Activated T-cell treated with anti-CD3 and anti-CD28 coated beads, Interleukin-2, amount 50 U/mL, for 72 hours (primary cell): ENCODE results near the gene MAPK13. TPM values are rescaled to one million over a fixed set of nuclear protein-coding genes. Genes with fewer than 3 reads are reported as not detected.
"Not testable (repeated sequence)": the region's sequence is repeated elsewhere in the genome, so short reads cannot be mapped to it uniquely, and the experiment has no call there.

Experiments
- ATAC-seq, 2 donors: fragments of 150-1000 bp; cut with Tn5 transposase; replicated peaks in 1 of 2; 2 replicates each; pipeline ENCODE4 v1.10.0; 2021; ENCODE audit warnings: moderate library complexity in 2 of 2, mild to moderate bottlenecking in 1 of 2
- DNase-seq, 2 donors: peaks; one replicate each; pipeline ENCODE4 v3.0.0; 2021 to 2022; ENCODE audit warnings: mixed read lengths in 1 of 2
- H3K27ac Mint-ChIP-seq: one replicate; pipeline ENCODE4 v1.8.0; 2022; ENCODE audit warnings: mild to moderate bottlenecking, moderate library complexity, mixed read lengths
- H3K27me3 Mint-ChIP-seq: one replicate; pipeline ENCODE4 v1.8.0; 2022; ENCODE audit warnings: low read depth, mixed read lengths
- H3K36me3 Mint-ChIP-seq, 2 donors: one replicate each; pipeline ENCODE4 v1.8.0; 2022; ENCODE audit warnings: mixed read lengths in 2 of 2, mild to moderate bottlenecking in 1 of 2; ENCODE audit not compliant: insufficient read depth in 2 of 2
- H3K4me1 Mint-ChIP-seq: one replicate; pipeline ENCODE4 v1.8.0; 2022; ENCODE audit warnings: low read depth, mixed read lengths
- H3K4me3 Mint-ChIP-seq, 2 donors: one replicate each; pipeline ENCODE4 v1.8.0; 2022; ENCODE audit warnings: mild to moderate bottlenecking in 2 of 2, mixed read lengths in 2 of 2, moderate library complexity in 2 of 2
- H3K9me3 Mint-ChIP-seq, 2 donors: one replicate each; pipeline ENCODE4 v1.8.0; 2022; ENCODE audit warnings: mixed read lengths in 2 of 2
- total RNA-seq, 2 donors: library from RNA; stranded (reverse); gene quantifications; one replicate each; pipeline ENCODE4 v1.2.3, GENCODE V29; 2022

MAPK13 gene
- 10 to 100 TPM; 50.7 to 68.2 TPM for total RNA-seq

DNA sequence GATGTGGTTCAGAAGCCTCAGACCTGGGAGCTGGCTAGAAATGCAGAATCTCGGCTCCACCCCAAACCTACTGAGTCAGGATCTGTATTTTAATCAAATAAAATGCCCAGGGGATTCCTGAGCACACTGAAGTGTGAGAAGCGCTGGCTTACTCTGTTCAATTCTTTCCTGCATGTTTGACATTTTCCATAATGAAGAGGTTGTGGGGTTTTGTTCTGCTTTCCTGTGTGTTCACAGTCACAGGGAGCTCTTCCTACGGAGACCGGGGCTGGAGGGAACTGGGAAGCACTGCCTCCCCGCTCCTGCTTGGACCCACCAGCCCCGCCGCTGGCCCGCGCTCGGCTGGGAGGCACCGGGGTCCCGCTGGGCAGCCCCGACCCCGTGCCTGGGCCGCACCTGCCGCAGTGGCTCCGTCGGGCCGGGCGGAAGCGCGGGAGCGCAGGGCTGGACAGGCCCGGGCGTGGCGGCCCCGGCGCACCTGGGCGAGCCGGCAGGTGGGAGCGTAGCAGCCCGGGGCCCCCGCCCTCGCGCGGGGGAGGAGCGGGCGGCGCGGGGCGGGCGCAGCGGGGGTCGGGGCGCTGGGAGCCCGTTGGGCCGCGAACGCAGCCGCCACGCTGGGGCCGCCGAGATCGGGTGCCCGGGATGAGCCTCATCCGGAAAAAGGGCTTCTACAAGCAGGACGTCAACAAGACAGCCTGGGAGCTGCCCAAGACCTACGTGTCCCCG is at the start of gene MAPK13:
Gene MAPK13 (plus strand): TSS at position 573 of the 726 bp plus-strand sequence. CDS start 70 bp downstream, at position 643.
- Mint-ChIP-seq H3K4me1 (peaks cover 63% of the 10 kb centered on the region), H3K27ac (peak within 1 kb of the TSS; percentile 90), H3K36me3 (peaks cover 4 to 13% of the 10 kb centered on the region in 2 donors), H3K4me3 (peak within 1 kb of the TSS; percentile 85 to 89), H3K9me3 (no peaks in the 10 kb centered on the region), H3K27me3 (no peaks in the 10 kb centered on the region)
- DNase-seq (peak; percentile 39 to 56), ATAC-seq (peak; percentile 23 to 25)

DNA sequence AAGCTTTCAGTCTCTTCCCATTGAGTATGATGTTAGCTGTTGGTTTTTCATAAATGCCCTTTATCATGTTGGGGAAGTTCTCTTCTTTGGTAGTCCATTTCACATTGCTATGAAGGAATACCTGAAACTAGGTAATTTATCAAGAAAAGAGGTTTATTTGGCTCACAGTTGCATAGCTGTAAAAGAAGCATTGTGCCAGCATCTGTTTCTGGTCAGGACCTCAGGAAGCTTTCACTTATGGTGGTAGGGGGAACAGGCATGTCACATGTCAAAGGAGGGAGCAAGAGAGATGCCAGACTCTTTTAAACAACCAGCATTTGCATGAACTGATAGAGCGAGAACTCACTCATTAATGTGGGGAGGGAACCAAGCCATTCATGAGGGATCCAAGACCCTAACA is 48.0 kb upstream of the MAPK13 start:
- peaks cover 16 to 50% of the 10 kb centered on the region in 2 donors for H3K36me3 Mint-ChIP-seq
- ATAC-seq: no peak
- H3K4me3 Mint-ChIP-seq: no peak overlapping the region
- no peak for DNase-seq
- H3K27me3 Mint-ChIP-seq: no peaks in the 10 kb centered on the region
- peaks cover 2% of the 10 kb centered on the region in 2 donors for H3K9me3 Mint-ChIP-seq
- H3K27ac Mint-ChIP-seq: no peak overlapping the region
- H3K4me1 Mint-ChIP-seq: peaks cover 6% of the 10 kb centered on the region

DNA sequence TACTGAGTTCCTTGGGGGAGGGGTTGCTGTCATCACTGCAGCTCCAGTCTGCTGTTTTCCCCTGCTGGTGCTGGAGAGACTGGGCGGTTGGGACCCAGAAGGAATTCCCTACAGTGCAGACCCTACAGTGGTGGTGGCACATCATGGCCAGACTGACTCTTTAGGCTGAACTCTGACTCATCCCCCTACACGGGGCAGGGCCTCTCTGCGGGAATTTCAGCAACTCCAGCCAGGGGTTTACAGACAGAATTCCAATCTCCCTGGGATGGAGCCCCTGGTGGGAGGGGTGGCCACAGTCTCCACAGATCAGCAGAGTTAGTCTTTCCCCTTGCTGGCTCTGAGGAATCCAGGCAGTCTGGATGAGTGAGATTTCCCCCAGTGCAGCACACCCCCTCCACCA is 46.9 kb upstream of the MAPK13 start:
- DNase-seq (no peak), ATAC-seq (no peak)
- peaks cover 16 to 53% of the 10 kb centered on the region in 2 donors for H3K36me3 Mint-ChIP-seq
- H3K4me1 Mint-ChIP-seq: peaks cover 6% of the 10 kb centered on the region
- peaks cover 4% of the 10 kb centered on the region in 2 donors for H3K9me3 Mint-ChIP-seq
- no peak overlapping the region for H3K27ac Mint-ChIP-seq
- H3K27me3 Mint-ChIP-seq: no peaks in the 10 kb centered on the region
- H3K4me3 Mint-ChIP-seq: no peak overlapping the region

DNA sequence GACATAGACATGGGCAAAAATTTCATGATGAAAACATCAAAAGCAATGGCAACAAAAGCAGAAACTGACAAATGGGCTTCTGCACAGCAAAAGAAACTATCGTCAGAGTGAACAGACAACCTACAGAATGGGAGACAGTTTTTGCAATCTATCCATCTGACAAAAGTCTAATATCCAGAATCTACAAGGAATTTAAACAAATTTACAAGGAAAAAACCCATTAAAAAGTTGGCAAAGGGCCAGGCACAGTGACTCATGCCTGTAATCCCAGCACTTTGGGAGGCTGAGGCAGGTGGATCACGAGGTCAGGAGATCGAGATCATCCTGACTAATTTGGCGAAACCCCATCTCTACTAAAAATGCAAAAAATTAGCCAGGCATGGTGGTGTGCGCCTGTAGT is 42.1 kb upstream of the MAPK13 start:
- not testable (repeated sequence) for DNase-seq, H3K4me3 Mint-ChIP-seq, H3K27me3 Mint-ChIP-seq, H3K4me1 Mint-ChIP-seq, ATAC-seq, H3K9me3 Mint-ChIP-seq, H3K27ac Mint-ChIP-seq
- peaks cover 2 to 20% of the 10 kb centered on the region in 2 donors for H3K36me3 Mint-ChIP-seq

DNA sequence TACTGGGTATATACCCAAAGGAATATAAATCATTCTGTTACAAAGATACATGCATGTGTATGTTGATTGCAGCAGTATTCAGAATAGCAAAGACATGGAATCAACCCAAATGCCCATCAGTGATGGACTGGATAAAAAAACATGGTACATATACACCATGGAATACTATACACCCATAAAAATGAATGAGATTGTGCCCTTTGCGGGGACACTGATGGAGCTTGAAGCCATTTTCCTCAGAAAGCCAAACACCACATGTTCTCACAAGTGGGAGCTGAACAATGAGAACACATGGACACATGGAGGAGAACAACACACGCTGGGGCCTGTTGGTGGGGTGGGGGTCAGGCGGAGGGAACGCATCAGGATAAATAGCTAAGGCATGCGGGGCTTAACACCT is 41.3 kb upstream of the MAPK13 start:
- no peak overlapping the region for H3K4me3 Mint-ChIP-seq
- peaks cover 9% of the 10 kb centered on the region for H3K4me1 Mint-ChIP-seq
- peaks cover 2 to 15% of the 10 kb centered on the region in 2 donors for H3K36me3 Mint-ChIP-seq
- no peak overlapping the region for H3K27ac Mint-ChIP-seq
- H3K27me3 Mint-ChIP-seq: no peaks in the 10 kb centered on the region
- DNase-seq (no peak), ATAC-seq (no peak)
- peaks cover 2 to 3% of the 10 kb centered on the region in 2 donors for H3K9me3 Mint-ChIP-seq

DNA sequence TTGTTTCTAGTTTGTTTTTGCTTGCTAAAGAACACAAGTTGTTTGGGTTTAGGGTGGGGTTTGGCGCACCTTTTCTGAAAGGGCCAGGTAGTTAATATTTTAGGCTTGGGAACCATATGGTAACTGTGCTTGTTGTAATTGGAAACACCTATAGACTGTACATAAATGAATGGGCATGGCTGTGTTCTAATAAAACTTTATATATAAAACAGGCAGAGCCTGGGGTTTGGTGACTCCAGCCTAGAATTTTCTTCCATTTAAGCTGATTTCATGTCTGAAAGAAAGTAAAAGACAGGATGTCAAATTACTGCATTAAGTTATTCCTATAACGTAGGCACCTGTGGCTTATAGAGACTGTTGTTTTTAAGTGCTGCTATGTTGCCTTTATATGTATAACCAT is 36.1 kb upstream of the MAPK13 start:
- H3K9me3 Mint-ChIP-seq: no peaks in the 10 kb centered on the region
- peak overlapping the region; percentile 7 for H3K27ac Mint-ChIP-seq
- no peak overlapping the region for H3K4me3 Mint-ChIP-seq
- DNase-seq: no peak
- no peaks in the 10 kb centered on the region for H3K36me3 Mint-ChIP-seq
- no peak for ATAC-seq
- peaks cover 27% of the 10 kb centered on the region for H3K4me1 Mint-ChIP-seq
- no peaks in the 10 kb centered on the region for H3K27me3 Mint-ChIP-seq

DNA sequence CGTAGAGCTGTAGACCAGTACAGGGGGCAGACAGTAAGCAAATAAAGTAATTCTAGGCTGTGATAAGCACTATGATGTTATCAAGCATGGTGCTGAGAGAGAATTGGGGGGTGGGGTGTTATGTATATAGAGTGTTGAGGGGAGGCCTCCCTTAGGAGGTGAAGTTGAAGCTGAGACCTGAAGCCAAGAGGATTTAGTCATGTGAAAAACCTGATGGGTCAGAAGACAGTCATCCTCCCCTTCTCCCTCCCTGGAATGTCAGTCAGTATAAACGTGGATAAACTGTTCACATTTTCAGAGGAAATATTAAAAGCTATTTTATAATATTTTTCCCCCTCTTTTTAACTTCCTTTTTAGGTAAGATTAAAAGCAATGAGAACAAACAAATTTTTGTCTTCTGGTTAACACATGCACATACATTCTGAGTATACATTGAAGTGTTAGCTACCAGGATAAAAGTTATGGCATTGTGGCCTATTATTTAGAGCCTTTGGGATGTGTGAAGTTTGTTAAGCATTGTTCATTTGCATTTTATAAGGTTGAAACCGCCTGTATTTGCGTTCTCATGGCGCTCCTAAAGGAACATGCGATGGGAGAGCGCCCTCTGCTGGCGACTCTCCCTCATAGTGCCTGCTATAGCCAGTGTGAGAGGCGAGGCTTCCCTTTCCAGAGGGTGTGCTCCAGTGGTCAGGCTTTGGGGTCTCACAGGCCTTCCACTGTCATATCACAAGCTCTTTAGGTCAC is 35.4 kb upstream of the MAPK13 start:
- H3K4me3 Mint-ChIP-seq: no peak overlapping the region
- peaks cover 33% of the 10 kb centered on the region for H3K4me1 Mint-ChIP-seq
- DNase-seq (peak; percentile 80 to 85), ATAC-seq (peak; percentile 93 to 94)
- peak overlapping the region; percentile 7 for H3K27ac Mint-ChIP-seq
- no peaks in the 10 kb centered on the region for H3K36me3 Mint-ChIP-seq
- no peaks in the 10 kb centered on the region for H3K9me3 Mint-ChIP-seq
- no peaks in the 10 kb centered on the region for H3K27me3 Mint-ChIP-seq

DNA sequence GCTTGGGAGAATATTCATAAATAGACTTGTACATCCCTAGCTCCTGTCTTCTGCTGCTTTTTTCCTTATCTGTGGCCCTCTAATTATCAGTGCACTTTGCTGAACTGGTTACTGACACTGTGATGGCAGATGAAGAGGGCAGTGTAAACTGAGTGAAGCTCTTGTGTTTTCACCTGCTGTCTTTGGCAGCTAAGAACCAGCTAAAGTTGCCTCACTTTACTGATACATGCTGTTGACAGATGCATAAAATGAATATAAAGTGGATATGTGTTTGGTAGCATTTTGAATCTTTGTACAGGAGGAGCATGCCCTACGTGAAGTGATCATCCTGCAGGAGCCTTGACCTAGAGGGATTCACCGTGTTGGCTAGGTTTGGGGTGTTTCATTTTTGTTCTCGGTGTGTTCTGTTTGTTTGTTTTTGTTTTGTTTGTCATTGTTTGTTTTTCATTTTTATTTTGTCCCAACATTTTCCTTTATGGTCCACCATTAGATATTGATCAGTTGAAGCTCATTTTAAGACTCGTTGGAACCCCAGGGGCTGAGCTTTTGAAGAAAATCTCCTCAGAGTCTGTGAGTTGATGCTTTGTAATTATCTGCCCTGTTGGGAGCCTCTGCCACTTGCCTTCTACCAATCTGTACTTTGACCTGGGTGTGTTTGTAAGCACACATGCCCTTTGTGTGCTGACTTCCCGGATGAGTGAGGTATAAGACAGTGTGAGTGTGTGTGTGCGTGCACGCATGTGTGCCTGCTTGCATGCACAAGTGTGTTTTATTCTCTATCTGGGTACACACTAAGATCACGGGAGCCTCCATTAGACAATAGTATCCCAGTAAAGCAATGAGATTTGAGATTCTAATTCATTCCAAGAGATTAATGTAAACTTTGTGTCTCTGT is 34.6 kb upstream of the MAPK13 start:
- peaks cover 39% of the 10 kb centered on the region for H3K4me1 Mint-ChIP-seq
- no peak overlapping the region for H3K4me3 Mint-ChIP-seq
- peak; percentile 30 to 39 for ATAC-seq
- H3K27ac Mint-ChIP-seq: peak overlapping the region; percentile 28
- DNase-seq: no peak
- peaks cover 0 to under 1% of the 10 kb centered on the region in 2 donors for H3K36me3 Mint-ChIP-seq
- H3K27me3 Mint-ChIP-seq: no peaks in the 10 kb centered on the region
- no peaks in the 10 kb centered on the region for H3K9me3 Mint-ChIP-seq

DNA sequence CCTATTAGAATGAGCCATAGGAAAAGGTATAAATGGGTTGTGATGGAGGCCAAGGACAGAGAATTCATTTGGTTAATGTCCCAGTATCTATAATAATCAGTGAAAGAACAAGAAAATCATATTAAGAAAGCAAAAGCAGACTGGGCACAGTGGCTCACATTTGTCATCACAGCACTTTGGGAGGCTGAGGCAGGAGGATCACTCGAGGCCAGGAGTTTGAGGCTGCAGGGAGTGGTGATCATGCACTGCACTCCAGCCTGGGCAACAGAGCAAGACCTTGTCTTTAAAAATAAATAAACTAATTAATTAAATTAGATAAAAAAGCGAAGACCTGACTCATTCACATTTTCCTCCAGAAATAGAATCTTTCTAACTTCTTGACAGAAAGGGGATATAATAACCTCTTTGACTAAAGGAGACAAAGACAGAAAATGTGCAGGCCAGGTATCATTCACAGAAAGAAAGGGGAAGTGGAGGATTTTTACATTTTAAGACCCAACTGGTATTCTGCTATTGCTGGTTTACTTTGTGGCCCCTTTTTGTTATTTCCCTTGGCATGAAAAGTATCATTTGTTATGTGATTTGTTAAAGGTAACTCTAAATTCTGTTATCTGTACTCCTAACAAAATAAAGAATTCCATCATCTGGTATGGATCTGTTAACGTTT is 31.9 kb upstream of the MAPK13 start:
- H3K4me1 Mint-ChIP-seq: peaks cover 30% of the 10 kb centered on the region
- no peaks in the 10 kb centered on the region for H3K9me3 Mint-ChIP-seq
- H3K36me3 Mint-ChIP-seq: peaks cover 0 to 7% of the 10 kb centered on the region in 2 donors
- ATAC-seq: no peak
- H3K4me3 Mint-ChIP-seq: no peak overlapping the region
- no peaks in the 10 kb centered on the region for H3K27me3 Mint-ChIP-seq
- no peak for DNase-seq
- peak overlapping the region; percentile 79 for H3K27ac Mint-ChIP-seq

DNA sequence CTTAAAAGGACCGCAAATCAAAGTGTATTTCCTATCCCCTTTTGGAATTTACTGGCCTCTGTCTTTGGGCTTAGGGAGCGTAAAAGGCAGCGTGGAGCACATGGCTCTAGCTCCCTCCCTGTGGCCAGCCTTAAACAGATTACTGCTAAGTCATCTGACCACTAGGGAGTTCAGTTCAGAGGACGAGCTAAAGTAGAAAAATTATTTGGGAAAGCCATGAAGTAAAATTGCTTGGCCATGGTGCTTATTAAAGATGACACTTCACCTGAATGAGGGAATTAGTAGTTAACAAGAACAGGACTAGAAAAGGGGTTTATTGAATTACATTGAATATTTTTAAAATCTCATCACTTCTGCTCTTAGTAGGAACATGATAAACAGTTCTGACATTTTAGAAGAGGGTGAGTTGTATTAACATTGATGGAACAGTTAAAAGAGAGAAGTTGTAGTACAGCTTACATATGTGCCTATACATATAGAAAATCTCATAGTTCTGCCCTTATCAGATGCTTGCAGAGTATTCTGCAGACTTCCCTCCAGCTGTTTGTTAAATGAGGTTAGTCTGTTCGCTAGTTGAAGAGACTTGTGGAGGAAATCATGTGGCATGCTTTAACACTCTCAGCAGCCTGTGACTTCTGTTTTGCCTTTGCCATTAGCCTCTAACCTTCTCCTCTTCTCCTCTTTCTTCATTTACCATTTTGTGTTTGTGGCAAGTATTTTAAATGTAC is 31.2 kb upstream of the MAPK13 start:
- H3K36me3 Mint-ChIP-seq: peaks cover 0 to 7% of the 10 kb centered on the region in 2 donors
- ATAC-seq: no peak
- H3K4me3 Mint-ChIP-seq: peak overlapping the region in 1 of 2 donors; percentile 54
- H3K27ac Mint-ChIP-seq: peak overlapping the region; percentile 79
- no peaks in the 10 kb centered on the region for H3K27me3 Mint-ChIP-seq
- H3K4me1 Mint-ChIP-seq: peaks cover 30% of the 10 kb centered on the region
- DNase-seq: no peak
- no peaks in the 10 kb centered on the region for H3K9me3 Mint-ChIP-seq

DNA sequence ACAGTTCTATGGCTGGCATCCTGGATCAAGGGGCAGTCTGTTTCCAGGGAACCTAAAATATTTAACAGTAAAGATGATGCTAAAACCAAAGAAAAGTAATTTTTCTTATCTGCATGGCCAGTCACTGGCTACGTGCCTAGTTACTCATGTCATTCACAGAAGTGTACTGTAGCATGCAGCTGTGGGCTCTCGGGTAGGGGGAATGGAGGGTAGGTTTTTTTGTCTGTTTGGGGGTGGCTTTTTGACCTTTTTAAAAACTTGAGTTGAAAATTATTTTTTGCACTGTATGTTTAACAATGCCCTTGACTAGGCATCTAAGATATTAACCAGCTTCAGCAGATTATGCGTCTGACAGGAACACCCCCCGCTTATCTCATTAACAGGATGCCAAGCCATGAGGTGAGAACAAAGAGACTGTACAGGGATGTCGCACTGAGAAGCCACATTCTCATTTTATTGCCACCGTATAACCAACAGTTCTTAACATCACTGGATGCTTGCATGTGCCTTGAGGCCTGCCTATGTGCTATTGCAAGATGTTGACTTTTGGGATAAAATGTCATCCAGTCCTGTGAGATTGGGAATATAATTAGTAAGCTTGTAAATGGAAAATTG is 30.3 kb upstream of the MAPK13 start:
- H3K4me3 Mint-ChIP-seq: peak overlapping the region in 1 of 2 donors; percentile 54
- no peak for DNase-seq
- H3K9me3 Mint-ChIP-seq: no peaks in the 10 kb centered on the region
- peaks cover 23% of the 10 kb centered on the region for H3K4me1 Mint-ChIP-seq
- ATAC-seq: peak in 1 of 2 donors; percentile 43
- peaks cover 0 to 7% of the 10 kb centered on the region in 2 donors for H3K36me3 Mint-ChIP-seq
- no peaks in the 10 kb centered on the region for H3K27me3 Mint-ChIP-seq
- H3K27ac Mint-ChIP-seq: peak overlapping the region; percentile 79
